Activated CD8-positive, alpha-beta memory T cell treated with anti-CD3 and anti-CD28 coated beads, Interleukin-2, amount 50 U/mL, for 1 hour (primary cell): ENCODE results near the gene MTA2.
"Not testable (repeated sequence)": the region's sequence is repeated elsewhere in the genome, so short reads cannot be mapped to it uniquely, and the experiment has no call there.

Experiments used
- DNase-seq: peaks from one replicate; pipeline ENCODE4 v3.0.0-alpha.2; 2020; ENCODE audit errors: extremely low read depth

The MTA2 gene

DNA sequence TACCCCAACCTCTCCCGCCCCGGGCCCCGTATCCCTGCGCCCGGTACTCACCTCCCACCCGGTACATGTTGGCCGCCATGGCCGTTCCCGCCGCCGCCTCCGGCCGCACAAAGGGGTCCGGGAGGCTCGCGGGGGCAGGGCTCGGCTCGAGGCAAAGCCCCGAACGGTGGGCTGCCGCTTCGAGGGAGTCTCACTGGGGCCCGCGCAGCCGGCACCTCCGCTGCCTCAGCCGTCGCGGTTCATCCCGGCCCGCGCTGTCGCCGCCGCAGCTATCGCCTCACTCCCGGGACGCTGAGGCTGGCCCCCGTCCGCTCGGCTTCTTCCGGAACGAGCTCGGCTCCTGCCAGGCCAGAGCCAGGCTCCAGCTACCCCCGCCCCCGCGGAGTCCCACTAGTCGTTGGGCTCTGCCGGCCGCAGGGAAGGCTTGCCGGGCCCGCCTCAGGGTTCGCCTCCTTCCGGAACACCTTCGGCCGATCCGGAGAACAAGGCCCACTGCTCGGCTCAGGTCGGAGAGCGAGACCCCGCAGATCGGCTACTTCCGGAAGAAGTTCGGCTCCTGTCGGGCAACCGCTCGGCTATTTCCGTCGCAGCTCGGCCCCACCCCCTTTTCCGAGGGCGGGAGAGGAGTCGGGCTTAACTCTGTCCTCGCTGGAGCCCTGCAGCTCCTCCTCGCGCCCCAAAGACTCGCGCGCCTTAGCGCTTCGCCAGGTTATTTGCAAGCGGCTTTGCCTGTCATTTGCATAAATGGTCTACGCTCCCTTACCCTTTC is at the start of gene MTA2:
Gene MTA2, minus strand, starts transcription at position 494 of the 769 bp plus-strand sequence. Its CDS starts 415 bp downstream, at position 79.
- DNase-seq, result peak; percentile 97

DNA sequence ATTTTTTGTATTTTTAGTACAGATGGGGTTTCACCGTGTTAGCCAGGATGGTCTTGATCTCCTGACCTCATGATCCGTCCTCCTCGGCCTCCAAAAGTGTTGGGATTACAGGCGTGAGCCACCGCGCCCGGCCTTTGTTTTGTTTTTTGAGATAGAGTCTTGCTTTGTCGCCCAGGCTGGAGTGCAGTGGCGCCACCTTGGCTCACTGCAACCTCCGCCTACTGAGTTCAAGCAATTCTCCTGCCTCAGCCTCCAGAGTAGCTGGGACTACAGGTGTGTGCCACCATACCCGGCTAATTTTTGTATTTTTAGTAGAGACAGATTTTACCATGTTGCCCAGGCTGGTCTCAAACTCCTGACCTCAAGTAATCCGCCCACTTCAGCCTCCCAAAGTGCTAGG is 48.6 kb upstream of the MTA2 start:
- not testable (repeated sequence) for DNase-seq

DNA sequence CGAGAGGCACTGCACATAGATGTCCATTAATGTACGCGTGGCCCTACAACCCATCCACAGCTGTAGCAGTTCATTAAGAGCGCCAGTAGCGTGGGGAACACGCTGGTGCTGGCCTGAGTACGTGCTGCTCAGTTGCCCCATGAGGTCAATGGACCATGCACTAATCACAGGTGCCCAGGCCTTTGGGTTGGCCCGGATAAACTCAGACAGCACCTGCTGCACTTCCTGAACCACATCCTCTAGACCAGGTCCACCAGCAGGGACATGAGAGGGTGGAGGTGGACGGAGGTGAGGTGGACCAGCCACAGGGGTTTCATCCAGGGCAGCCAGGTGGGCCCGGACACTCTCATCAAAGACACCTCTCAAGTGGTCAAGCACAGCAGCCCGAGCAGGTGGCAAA is 47.8 kb upstream of the MTA2 start:
- no peak for DNase-seq

DNA sequence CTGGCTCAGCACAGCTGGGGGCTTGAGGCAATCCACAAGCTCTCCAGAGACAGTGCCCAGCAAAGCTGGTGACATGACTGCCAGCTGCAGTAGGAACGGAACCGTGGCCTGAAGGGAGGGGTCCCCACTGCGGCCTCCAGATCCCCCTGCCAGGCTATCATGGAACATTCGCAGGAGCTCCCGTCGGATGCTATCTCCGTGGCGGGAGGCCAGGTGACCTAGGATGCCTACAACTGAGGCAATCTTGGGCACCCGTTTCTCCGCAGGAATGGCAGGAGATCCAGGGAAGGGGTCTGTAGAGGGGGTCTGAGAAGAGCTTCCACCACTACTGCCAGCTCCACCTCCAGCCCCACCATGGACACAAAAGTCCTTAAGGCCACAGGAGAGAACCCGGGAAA is 47.3 kb upstream of the MTA2 start:
- no peak for DNase-seq

DNA sequence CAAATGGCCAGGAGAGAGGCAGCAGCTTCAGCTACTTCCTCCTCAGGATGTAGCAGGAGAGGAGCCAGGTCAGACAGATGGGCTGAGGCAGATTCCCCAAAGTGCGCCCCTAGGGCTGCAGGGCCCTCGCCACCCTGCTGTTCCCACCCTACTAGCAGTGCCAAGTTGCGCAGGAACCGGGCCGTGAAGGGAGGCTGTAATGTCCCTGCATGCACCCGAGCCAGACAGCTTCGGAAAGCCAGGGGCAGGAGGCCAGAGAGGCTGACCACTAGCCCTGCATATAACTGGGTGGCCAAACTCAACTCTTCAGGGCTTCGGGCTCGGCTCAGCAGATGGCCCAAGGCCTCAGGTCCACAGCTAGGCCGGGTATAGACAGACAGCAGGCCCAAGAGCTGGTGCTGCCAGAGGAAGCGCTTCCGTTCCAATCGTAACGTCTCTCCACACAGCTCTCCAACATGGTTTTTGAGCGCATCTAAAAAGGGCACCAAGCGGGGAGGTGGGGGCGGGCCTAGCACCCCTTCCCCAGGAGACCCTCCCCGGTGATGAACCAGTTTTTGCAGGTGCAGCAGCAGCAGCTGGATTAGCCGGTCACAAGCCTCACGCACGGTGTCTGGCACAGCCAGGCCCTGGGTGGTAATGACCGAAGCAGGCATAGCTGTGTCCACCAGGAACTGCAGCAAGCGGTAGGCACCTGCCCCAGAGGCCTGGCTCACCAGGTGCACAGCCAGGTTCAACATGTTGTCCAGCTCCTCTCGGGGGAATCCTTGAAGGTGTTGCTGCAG is 46.7 kb upstream of the MTA2 start:
- no peak for DNase-seq

DNA sequence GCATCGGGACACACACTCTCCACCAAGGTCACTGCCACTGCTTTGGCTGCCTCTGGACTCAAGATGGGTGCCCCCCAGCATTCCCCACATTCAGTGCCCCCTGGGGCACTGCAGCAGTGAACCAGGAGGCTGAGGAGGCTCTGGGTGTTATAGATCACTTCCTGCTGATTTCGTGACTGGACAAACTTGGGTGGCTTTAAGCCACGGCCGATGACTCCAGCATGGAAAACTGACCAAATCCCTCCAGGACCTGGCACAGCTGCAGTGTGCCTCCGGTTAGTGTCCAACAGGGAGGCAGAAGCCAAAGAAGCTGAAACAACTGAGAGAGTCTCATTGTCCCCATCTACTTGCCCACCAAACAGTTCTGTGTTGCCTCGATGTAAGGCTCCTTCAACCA is 45.9 kb upstream of the MTA2 start:
- no peak for DNase-seq

DNA sequence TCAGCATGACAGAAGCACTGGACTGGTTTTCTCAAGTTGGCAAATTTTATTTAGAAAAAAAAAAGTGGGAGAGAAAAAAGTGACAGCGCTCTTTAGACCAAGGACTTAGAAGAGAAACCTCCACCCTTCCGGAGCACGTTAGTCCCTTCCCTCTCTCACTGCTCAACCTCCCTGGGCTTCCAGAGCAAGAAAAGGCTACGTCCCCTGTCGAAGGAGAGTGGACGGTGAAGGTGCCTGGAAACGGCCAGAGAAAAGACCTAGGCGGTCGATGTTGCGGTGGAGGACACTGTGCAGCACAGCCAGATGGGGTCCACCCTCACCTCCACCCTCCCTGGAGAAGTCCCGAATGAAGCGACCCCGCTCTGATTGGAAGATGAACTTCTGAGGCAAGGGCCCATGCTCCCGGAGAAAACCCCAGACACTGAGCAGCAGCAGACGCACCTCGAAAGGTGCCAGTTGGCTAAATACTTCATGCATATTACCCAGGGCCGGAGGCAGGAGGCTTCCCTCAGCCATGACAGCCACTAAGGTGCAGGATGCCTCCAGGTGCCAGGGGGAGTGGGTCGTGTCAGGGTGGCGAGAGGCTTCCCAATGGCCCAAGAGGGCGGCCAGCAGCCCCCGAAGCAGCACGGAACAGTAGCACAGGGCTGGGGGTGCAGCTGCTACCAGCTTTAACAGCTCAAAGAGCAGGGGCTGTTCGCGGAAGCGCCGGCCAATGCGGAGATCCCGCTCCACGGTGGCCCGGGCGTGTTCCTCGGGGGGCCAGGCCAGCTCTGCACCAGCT is 45.4 kb upstream of the MTA2 start:
- no peak for DNase-seq

DNA sequence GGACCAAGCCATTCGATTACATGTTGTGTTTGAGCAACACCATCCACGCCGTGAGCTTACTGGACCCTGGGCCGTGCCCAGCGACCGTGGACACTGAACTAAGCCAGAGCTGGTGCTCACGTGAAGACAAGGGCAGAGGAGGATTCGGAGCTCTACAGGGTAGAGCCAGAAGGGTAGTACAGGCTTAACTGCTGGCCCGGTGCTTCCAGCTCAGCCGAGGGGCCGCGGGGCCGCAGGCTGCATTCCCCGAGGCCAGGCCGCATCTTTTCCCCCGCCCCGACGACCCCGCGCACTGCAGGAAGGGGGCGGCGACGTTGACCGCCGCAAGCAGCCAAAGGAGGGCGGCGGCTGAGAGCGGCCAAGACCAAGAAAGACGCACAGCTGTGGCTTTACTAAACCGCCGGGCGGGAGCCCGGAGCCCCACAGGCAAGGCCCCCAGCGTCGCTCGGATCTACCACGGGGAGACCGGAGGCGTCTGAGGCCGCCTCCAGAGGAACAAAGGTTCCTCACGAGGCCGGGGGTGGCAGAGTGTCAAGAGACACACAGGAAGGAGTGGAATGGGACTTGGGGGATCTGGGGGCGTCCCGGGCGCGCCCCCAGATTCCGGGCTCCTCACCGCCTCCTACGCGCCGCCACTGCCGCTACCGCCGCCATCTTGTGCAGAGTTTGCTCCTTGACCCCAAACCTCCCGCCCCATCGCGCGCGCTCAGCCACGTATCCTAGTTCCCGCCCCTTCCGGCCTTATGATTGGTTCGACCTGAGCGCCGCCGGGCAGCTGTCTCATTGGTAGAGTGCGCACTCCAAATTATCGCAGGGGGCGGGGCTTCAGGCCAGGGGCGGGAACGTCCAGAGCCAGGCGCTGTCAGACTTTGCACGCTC is 44.5 kb upstream of the MTA2 start, which contains the start of gene GANAB:
Gene GANAB, minus strand, starts transcription at position 668 of the 879 bp plus-strand sequence. Its CDS starts 14 bp downstream, at position 654.
- DNase-seq, result peak; percentile 97

DNA sequence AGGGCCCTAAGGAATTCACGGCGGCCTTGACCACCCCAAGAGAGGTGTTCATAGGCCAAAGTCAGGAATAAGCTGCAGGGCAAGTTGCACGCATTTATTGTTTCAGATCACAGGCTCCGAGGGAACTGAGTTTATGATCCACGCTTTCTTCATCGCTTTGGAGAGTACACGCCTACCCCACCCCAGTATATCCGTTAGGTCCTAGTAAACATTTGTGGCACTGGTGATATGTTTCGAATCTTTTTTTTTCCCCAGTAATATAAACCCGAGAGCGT is 43.9 kb upstream of the MTA2 start:
- DNase-seq, result no peak

DNA sequence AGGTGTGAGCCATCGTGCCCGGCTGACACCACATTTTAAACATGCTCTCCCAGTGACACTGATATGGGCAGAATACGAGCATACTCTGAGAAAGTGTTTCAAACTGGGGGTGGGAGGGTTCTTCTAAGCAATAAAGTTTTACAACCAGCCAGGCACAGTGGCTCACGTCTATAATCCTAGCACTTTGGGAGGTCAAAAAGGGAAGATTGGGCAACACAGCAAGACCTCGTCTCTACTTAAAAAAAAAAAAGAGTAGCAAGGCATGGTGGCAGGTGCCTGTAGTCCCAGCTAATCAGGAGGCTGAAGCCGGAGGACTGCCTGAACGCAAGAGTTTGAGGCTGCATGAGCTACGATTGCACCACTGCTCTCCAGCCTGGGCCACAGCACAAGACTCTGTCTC is 42.6 kb upstream of the MTA2 start:
- no peak for DNase-seq

DNA sequence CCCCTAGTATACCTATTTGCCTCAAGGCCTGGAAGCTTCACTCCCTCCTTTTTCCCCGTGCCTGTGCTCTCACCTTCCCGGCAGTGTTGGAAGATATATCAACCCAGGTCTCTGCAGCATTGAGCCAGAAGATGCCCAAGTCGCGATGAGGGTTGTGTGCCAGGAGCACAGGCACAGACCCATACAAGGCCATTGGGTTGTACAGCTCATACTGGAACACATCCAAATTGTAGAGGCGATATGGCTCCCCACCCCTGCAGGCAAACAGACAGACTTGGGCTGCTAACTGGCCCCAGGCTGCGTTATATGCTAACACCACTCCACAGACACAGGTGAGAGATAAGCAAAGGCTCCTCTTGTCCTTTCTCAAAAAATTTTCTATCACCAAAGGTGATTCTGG is 30.8 kb upstream of the MTA2 start:
- no peak for DNase-seq

DNA sequence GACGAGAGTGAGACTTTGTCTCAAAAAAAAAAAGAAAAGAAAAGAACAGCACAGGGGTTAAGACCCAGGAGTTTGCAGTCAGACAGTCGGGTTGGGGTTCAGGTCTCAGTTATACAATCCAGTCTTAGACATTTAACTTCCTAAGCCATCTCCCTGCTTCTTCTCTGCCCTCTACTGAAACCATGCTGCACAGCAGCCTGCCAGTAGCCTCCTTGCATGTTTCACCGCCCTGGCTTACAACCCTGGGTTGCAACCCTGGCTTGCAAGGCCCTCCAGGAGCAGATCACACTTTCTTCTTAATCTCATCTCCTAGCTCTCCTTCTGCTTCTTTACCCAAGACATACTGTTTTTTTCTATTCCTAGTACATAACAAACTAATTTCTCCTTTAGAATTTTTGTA is 26.0 kb upstream of the MTA2 start:
- no peak for DNase-seq

DNA sequence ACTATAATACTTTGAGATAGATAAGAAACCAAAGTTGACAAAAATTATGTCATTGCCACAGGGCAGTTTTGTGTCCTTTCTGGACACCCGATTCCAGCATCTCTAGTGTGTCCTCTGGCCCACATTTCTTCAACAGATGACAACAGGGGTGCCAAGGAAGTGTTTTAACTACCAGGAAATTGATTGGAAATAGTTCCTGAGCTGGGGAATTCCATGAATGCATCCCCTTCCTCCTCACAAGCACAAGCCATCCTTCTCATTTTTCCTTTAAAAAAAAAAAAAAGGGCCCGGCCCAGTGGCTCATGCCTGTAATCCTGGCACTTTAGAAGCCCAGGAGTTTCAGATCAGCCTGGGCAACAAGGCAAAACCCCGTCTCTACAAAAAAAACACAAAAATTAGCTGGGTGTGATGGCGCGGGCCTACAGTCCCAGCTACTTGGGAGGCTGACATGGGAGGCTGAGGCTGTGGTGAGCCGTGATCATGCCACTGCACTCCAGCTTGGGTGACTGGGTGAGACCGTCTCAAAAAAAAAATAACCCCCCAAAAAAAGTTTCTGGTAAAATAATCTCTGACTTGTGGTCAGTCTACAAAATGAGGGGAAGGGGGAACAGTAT is 20.9 kb upstream of the MTA2 start:
- DNase-seq, result no peak

DNA sequence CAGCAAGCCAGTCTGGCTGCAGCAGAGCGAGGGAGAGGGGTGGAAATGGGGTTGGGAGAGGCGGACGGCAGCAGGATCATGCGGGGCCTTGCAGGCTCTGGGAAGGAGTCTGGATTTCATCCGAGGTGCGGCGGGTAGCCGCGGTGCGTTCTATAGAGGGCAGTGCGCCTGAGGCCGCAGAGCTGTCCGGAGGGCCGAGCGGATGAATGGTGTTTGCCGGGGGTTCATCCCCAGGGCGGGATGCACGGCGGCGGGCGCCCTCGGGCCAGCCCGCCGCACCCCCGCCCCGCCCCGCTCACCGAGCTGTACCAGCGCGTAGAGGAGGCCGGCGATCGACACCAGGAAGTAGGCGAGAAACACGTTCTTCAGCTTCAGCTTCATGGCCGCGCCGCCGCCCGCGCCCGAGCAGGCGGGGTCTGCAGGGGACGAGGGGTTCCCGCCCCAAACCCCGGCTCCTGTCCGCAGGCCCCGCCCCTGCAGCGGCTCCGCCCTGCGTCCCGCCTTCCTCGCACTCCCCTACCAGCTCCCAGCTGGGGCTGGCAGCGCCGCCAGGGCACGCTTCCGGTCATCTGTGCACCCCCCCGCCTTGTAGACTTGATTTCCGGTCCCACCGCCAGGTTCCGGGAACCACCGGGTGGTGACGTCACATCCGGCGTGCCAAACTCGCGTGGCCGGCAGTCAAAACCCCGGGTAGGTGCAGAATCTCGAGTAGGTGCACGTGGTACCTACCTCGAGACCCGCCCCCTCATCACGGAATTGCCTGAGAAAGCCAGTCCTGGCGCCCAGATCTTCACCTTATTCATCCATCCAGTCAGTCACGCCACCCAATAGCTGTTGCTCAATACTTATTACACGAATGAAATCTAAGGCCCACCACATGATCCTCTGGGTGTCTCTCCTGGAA is 20.2 kb upstream of the MTA2 start, which contains the start of gene B3GAT3:
Gene B3GAT3, minus strand, starts transcription at position 420 of the 904 bp plus-strand sequence. Its CDS starts 39 bp downstream, at position 381.
- DNase-seq, result peak; percentile 95

DNA sequence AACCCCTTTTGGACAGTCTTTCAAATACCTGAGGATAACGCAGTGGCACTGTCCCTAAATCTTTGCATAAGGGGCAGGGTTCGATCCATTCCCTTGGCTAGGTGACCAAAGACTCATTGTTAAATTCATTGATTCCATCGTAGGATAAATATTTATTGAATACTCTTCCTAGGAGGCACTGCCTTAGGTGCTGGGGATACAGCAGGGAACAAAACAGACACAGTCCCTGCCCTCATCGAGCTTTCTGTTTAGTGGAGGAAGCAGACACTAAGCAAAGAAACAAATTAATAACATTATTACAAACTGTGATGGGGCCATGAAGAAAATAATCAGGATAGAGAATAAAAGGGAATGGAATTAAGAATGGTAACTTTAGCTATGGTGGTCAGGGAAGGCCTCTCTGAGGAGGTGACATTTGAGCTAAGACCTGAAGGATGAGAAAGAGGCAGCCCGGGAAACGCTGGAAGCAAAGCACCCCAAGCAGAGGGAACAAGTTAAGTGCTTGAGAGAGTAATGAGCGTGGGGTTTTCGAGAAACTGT is 19.4 kb upstream of the MTA2 start:
- no peak for DNase-seq

DNA sequence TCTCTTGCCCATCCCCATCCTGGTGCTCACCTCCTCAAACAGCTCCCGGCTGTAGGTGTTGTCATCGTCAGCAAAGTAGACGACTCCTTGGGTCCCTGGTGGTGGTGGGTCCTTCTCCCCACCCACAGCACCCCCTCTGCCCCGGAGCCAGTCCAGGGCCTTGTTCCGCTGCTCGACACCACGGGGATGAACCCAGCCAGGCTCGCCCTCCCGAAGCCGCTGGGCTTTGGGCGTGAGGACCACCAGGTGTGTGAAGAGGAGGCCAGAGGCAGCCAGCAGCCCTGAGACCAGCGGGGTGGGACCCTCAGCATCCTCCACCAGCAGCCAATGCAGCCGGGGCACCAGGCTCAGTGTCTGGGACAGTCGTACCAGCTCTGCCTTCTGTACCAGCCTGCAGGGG is 15.3 kb upstream of the MTA2 start:
- DNase-seq, result not testable (repeated sequence)

DNA sequence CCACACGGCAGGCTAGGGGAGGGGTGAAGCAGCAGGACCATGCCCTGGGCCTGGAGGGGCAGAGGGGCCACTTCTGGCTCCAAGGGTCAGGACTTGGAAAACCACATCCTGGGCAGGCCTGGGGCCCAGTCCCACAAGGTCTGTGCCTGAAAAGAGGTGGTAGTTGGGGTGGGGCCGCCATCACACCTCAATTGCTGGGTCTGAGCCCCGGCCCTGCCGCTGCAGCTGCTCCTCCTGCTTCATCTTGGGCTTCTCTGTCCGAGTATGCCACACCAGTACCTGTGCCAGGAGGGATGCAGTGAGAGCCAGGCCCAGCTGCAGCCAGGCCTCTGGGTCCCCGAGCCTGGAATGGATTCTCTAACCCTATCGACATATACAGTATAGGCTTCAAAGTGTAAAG is 13.9 kb upstream of the MTA2 start:
- DNase-seq, result no peak

DNA sequence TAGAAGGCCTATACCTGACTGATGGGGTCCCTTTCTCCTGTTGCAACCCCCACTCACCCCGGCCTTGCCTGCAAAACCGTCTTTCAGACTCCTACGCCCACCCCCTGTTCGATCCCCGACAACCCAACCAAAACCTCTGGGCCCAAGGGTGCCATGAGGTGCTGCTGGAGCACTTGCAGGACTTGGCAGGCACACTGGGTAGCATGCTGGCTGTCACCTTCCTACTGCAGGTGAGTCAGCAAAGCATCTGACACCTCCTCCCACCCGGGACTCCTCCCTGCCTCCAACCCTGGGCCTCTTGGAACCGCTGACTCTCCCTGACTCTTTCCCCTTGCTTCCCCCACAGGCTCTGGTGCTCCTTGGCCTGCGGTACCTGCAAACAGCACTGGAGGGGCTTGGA is 12.6 kb upstream of the MTA2 start:
- no peak for DNase-seq

DNA sequence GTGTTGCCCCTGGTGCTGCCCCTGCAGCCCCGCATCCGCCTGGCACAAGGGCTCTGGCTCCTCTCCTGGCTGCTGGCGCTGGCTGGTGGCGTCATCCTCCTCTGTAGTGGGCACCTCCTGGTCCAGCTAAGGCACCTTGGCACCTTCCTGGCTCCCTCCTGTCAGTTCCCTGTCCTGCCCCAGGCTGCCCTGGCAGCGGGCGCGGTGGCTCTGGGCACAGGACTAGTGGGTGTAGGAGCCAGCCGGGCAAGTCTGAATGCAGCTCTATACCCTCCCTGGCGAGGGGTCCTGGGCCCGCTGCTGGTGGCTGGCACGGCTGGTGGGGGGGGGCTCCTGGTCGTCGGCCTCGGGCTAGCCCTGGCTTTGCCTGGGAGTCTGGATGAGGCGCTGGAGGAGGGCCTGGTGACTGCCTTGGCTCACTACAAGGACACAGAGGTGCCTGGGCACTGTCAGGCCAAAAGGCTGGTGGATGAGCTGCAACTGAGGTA is 11.7 kb upstream of the MTA2 start:
- DNase-seq, result no peak
